G401.6 (cell line): Measurements from ENCODE around the gene OTX2.

Experiments
- FAIRE-seq: peaks from 2 replicates; lab custom pipeline; 2012; peaks lifted over from hg19 to GRCh38; lab: Jason Lieb, UNC

The OTX2 gene

DNA sequence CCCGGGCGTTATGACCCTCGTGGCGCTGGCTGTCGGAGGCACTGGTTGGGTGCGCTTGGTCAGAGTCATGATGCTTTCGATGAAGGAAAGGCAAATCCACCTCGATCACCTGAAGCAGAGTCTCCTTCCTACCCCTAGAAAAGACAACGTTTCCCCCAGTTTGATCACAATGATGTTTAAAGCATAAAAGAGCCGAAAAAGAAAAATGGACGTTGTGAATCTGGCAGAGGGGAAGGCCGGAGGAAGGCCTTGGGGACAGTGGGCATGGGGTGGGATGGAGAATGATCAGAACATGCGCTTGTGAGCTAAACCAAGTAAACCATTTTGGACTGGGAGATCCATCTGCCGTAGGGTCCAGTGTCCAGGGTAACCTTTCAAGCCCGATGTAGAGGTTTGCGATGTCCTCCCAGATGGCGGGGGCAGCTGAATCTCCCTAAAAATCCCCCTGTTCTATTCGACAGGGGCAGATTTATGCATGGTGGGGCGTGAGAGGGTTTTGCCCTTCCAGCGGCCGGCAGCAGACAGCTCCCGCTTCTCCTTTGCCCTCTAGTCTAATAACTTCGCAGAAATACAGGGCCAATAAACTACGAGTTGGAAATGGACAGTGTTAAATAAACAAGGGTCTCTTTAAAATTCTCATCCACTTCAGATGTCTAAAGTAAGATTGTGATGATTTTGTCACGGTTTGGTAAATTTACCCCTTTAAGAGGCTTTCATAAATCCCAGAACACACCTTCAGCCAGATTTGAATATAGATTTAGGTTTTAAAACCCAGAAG lies 2.3 kb upstream of the OTX2 start:
- FAIRE-seq = peak; percentile 86

DNA sequence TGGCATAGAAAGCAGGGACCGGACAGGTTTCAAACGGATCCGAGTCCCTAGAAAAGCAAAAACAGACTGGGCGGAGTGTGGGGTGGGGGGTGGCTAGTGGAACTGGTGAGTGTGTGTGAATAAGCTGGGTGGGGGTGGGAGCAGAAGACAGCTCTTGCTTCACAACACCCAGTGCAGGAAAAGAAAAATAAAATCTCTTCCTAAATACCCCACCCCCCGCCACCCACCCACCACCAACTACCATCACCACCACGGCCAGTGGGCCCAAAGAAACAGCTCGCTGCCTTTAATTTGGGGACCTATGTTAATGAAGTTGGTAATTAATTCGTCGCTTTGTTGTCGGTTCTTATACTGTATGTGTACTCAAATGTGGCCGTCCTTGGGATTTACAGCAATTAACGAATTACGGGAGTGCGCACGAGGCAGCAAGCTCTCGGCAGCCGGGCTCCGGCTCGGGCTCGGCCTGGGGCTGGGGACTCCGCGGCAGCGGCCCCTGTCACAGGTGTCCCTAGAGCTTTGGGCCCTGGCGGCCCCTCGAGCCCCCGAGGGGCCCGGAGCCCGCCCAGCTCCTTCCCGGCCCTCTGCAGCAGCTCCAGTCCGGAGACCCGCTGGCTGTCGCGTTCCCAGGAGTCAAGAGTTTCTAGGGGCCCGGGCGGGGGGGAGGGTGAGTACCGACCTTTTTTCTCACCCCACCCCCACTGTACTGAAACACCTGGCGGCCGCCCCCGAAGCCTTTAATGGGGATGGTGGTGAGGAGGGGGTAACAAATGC lies 1.5 kb upstream of the OTX2 start:
- FAIRE-seq = no peak

DNA sequence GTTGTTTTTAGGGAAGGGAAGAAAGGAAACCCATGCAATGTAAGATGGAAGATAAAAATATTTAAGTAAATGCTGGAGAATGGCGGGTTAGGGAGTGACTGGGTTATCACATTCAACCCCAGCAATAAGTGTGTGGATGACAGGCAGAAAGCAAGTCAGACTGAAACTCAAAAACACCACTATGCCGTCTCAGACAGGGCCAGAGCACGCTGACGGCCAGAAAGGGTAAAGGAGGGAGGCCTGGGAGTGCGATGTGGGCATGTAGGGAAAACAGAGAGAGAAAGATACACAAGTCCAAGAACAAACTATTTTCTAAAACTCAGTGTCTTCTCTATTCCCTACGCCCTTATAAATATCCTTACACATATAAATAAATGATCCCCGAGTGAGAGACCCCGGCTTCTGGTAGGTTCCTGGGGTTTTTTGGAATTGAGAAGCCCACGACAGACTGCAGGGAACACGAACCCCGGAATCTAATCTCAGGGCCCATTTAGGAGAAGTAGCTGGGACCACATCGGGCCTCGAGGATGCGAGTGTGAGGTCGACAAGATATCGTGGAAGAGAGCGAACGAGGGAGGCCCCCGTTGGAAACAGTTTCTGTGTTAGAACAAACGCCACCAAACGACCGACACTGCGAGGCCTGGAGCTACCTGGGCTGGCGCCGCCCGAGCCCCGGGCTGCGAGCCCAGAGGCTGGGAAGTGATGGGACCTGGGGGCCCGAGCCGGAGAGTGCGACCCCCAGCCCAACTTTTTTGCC lies 735 bp upstream of the OTX2 start:
- no peak for FAIRE-seq

DNA sequence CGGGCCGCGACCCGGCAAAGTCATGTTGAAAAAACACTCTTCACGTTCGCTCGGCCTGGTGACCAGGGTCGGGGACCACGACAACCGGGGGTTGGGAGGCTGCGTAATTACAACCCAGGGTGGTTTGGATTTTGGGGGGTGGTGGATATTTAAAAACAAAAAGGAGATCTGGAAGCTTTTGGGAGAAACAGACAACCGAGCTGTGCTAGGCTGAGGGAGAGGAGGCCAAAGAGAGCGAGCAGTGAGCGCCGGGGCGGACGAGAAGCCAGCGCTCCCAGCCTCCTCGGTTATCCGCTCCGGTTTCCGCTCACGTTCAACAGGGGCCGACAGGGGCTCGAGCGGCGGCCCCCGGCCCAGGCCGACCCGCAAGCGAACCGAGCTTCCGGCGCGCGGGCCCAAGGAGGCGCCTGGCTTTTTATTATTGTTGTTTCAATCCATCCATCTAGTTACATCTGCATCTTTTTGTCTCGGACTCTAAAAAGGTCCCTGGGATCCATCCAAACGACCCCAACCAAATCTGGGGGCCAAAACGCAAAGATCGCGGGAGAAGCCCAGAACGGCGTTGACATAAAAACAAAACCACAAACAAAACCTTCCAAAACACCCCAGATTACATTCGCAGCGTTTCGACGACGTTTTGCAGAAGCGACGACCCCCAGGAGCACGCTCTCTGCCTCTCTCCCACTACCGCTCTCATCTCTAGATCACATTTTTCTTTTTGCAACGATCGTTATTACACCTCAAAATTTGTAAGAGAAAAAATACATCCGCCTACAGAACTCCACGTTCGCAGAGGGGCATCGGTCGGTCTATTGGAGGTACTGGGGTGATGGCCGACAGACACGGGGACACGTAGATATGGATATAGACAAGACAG lies 771 bp downstream of the OTX2 start:
- FAIRE-seq = no peak

DNA sequence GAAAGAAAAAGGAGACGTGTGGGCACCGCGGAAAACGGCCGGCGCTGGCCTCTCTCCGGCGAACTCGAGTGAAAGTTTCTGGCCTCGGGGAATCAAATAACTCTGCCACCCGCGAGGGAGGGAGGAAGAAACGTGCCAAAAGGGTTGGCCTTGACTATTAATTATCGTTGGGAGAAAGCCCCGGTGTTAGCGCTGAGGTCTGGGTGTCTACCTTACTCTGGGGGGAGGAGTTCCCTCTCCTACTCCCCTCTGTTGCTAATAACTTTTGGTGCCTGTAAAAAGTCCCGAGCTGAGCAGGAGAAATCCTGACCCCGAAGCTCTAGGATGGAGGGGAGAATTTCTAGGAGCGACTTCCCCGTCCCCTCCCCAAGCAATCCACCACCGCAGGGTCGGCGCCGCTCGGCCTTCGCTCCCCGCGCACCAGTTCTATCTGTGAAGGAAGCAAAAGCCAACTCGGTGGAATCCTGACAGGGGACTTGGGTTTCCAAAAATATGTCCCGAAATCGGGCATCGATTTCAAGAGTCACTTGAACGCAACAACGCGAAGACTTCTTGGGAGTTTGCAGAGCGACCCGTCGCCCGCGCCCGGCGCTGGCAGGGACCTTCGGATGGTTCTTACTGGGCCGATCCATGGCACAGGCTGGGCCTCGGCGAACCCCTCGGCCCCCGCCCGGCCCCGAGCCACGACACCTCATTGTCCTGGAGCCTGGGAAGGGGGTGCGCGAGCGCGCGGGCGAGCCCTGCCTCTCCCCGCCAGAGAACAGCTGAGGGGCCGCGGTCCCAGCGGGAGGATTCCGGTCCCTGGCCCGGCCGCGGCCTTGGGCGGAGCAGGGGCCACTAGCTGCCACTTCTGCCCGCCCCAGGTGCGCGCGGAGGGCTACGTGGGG lies 1.7 kb downstream of the OTX2 start:
- peak; percentile 97 for FAIRE-seq

DNA sequence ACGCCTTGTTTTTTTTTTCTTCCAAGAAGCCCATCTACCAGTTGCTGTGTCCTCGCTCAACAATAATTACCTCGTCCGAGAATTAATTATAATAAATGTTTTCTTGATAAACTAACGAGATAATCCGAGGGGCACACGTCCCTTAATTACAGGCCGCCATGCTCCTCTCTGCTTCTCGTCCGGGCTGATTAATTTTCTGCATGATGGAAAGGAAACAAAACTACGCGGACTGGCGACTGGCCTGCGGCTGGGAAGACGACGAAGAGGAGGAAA lies 2.2 kb downstream of the OTX2 start:
- FAIRE-seq = no peak

DNA sequence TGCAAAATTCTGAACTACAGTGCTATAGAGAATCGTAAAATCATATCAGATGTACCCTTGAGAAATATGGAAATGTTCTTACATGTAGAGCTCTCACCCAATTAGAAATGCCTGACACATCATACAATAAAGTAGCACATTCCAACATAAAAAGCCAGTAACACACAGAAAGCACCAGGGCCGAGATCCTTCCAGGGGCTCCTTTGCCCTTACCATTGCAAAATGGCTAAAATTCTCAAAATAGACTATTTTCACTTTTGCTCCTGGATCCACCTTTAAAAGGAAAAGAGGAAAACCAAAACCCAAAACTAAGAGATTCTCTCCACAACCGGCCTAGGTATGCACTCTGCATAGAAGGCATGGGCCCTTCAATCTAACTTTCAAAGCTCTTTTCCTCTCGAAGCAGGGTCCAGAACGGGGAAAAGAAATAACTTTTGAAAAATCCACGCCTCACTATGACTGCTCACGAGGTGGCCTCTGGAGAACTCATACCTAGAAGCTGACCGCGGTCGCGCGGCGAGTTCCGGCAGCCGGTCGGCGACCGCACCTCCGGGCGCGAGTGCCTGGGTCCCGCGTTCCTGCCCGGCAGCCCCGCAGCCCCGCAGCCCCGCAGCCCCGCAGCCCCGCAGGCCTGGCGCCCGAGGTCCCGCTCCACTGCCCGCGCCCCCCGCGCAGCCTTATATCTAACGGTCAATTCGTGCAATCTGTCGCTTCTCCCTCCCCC lies 2.7 kb downstream of the OTX2 start:
- no peak for FAIRE-seq

DNA sequence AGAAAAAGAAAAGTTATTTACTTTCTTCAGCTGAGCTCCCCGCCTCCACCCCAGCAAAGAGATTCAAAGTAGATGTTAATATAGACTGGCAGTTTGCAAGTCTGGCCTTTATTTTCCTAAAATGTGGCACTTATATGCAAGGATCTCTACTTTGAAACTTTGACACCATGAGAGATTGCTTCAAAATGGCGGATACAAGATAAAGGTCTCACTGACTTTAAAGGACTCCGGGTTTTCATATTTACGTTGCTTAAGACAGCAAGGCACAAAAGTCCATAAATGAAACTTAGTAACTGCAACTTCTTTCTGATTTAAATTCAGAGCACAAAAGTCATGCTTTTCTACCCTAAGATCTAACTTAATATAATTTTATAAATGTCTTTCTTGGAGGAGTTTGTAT lies 3.5 kb downstream of the OTX2 start:
- FAIRE-seq = peak; percentile 50

DNA sequence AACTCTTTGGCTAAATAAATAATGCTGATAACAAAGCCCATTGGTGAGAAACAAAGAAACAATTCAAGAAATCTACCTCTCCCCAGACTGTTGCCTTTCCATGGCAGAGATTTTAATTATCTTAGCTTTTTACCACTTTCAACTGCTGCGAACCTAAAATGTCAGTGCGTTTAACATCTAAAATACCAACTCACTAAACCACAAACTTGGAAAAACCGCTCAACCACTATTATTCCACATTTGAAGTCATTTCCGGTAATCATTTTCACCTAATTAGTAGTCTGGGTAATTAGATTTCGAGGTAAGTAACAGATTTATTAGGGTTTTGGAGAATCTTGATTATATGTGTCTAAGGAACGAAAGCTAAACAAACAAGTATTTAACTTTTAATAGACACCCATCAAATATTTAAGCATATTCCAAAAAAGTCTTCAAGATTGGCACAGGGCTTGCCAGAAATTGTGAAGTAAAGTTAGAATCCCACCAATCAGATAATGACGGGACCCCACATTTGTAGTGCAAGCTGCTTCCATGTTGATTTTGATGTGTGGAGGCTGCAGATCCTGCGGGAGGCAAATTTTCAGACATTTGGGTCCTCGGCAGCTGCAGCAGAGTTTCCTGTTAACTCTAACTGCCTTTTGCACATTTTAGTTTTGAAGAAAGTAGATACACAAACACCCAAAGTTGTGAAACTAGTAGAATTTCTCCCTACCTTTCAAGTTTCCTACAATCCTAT lies 4.1 kb downstream of the OTX2 start:
- FAIRE-seq = peak; percentile 74

DNA sequence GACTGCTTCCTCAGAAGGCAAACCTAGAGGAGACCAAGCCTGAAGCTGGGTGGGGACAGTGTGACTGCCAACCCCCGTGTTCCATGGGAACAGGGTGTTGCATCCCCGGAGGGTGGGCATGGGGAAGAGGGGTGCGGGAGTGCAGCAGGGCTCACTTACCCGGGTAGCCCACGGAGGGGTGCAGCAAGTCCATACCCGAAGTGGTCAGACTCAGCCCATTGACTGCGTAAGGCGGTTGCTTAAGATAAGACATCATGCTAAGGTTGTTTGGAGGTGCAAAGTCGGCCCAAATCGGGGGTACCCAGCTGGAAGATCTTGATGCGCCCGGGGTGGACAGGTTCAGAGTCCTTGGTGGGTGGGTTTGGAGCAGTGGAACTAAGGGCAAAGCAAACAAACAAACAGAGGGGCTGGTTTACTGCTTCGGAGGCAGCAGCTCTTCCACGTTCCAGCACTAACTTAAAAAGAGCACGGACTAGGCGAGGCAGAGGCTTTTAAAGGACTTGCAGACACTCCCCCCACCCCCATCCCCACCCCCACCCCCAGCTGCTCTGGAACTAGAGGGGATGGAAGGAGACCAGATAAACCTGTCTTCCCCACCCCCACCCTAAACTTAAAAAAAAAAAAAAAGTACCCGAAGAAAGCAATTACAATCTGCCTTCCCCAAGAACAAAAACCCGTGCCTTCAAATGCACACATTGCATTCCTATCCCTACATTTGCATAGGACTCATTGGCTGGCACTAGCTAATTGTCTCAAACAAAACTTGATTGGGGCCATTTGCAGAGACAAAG lies 4.9 kb downstream of the OTX2 start:
- no peak for FAIRE-seq

DNA sequence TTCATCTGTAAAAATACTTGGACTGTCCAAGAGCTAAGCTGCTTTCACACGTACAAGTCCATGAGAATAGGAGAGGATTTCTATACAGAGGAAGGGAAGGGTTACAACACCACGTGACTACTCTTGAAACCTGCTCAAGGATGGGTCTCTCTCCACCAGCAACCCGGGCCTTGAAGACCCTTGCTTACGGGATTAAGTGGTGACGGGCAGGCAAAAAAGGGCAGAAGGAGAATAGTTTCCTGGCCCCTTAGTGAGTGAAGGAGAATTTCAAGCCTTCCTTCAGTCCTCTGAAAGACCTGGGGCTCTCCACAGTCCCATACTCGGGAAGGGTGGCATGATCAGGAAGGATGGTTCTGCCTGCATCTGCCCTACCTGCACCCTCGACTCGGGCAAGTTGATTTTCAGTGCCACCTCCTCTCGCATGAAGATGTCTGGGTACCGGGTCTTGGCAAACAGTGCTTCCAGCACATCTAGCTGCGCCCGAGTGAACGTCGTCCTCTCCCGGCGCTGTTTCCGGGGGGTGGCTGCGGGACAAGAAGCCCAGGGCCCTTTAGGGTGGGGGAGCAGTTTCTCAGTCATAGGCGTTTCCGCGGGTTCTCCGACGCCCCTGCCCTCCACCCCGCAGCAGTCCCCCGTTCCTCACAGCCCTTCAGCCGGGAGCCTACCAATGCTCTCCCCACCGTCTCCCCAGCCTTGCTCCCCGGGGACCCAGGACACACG lies 6.3 kb downstream of the OTX2 start:
- no peak for FAIRE-seq

DNA sequence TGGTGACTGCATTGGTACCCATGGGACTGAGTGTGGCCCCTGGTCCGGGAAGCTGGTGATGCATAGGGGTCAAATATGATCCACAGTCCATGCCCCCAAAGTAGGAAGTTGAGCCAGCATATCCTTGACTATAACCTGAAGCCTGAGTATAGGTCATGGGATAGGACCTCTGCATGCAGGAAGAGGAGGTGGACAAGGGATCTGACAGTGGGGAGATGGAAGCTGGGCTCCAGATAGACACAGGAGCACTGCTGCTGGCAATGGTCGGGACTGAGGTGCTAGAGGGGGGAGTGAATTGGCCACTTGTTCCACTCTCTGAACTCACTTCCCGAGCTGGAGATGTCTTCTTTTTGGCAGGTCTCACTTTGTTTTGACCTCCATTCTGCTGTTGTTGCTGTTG lies 8.4 kb downstream of the OTX2 start:
- FAIRE-seq = no peak

DNA sequence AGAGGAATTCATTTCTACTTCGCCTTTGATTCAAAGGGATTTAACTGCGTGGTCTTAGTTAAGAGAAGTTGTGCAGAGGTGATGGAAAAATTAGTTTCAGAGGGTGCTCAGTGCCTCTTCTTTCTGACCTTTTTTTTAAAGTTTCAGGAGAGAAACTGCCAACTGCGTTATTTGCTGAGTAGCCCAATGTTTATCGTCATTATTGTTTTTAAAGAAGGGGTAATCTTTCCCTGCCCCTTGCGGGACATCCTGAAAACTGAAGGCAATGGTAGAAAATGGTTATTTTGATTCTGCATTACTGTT lies 11.0 kb downstream of the OTX2 start:
- no peak for FAIRE-seq

DNA sequence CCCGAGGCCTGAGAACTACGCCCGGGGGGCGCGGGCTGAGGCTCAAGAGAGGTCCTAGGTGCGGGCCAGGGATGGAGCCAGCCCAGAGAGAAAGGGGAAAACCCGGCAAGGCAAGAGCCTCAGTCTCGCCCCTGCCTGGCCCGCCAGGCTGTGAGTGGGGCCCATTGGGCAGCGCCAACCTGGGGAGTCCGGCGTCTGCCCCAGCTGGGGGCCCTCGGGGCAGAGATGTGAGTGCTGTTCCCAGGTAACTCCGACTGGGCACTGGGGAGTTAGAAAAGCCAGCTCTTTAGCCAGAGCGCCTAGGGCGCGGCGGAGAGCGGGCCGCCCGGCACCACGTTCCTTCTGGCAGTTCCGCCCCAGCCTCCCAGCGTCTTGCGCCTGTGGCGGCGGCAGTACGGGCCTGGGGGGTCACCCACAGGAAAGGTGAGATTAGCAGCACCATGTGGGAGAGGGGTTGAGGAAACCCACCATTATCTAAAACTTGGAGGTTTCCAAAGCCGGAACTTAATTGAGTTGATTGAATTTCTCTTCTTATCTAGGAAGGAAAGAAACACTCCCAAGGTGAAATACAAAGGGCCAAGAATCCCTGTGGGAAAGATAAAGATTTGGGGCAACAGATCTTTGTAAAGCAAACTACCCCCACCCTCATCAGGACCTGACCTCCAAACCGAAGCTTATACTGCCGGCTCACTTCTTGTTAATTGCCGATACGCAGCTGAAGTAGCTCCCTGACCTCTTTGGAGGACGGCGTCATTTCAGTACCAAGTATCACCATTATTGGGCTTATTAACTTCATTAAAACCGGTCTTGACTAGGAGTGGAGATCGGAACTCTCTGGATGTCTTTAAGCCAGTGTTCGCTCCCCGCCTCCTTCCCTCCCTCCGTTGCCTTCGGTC lies 11.6 kb downstream of the OTX2 start:
- peak; percentile 93 for FAIRE-seq

DNA sequence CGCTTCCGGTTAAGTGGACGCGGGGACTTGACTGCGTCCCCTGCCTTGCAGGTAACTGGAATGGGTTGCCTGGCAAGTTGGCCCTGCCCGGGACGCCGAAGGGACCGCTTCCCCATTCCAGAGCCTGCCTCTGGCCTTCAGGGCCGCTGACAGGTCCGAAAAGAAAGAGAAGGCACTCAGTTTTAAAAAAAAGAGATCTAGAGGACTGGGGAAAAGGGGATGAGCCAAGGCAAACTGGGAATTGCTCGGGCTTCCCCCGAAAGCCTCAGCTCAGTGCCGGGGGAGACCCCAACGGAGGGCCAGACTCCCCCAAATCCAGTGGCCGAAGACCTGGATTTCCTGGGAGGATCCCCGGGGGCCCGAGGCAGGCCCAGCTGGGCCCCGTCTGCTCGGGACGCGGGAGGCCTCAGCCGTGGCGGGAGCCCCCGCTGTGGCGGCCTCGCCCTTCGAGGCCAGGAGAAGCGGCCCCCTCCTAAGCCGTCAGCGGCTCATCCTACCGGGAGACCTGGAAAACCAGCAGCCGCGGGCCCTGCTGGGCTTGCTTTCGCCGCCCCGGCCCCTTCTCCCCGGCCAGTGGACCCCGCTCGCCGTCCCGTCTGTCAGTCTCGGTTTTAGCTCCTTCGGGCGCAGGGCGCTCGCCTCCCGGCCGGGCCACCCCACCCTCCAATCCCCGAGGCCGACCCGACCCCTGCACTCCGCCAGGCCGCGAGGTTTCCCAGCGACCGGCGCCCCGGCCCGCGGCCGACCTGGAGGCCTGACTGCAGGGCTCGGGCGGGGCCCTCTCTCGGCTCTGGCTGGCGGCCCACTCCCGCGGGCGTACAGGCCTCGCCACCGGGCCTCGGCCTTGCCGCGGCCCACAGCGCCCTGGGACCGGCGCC lies 12.5 kb downstream of the OTX2 start:
- FAIRE-seq = no peak

DNA sequence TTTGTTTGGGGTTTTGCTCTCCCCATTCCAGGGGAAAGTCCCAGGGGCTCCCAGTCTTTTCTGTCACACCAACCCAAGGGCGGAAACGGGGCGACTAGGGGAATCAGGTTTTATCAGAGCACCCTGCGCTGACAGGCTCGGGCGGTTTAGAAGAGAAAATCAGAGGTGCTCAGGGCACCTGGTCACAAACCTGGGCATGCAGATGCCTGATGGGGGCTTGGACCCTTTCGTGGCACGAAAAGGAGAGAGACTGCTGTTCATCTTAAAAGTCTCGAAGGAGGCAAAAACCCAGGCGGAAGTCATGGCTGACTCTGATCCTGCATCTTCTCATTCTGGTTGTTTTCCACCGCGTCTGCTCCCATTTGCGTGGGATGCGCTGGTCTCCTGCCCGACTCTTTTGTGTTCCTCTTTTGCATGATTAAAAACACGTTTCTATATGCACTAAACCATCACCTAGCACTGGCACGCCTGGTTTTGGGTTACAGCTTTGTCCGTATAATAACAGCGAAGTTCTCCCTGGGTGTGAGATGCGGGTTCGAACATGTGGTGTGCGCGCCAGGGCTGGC lies 13.2 kb downstream of the OTX2 start:
- no peak for FAIRE-seq
